LNCAP (cell line): ENCODE data around the gene DXO.

Experiments used
- CTCF ChIP-seq: fragments of 450-650 bp; IDR thresholded peaks from 2 replicates; pipeline ENCODE4 v1.5.1; 2017; ENCODE audit warnings: mild to moderate bottlenecking

DXO gene

GRCh38 chr6:31922942-31923341, 49.0 kb downstream of the DXO start:
- TF ChIP-seq CTCF: no peak

GRCh38 chr6:31920811-31921210, 51.1 kb downstream of the DXO start:
- no peak for TF ChIP-seq CTCF
